GM23338 (cell line): Measurements from ENCODE around the gene VSTM2L. TPM values are rescaled to one million over a fixed set of nuclear protein-coding genes. Genes with fewer than 3 reads are reported as not detected.
A peak's percentile ranks its signal among the peaks of the same experiment; 100 is the strongest.

Experiments
- ATAC-seq: fragments of 200-7000 bp; cut with Tn5 transposase; 3 replicates; pipeline ENCODE4 v1.9.1; 2020
- DNase-seq: peaks from one replicate; pipeline ENCODE4 v3.0.0-alpha.2; 2015; ENCODE audit warnings: low spot score
- H2AFZ ChIP-seq: fragments of 200-600 bp; sonication (generic); 2 replicates; pipeline ENCODE4 v1.8.0; 2016; ENCODE audit warnings: antibody characterized with exemption, mild to moderate bottlenecking, moderate library complexity
- H3F3A ChIP-seq: fragments of 200-600 bp; sonication (generic); replicated peaks from 2 replicates; pipeline ENCODE4 v1.8.0; 2017; ENCODE audit warnings: antibody characterized with exemption, mixed run types, low read depth
- H3K27ac ChIP-seq: fragments of 200-600 bp; sonication (generic); 2 replicates; pipeline ENCODE4 v1.6.1; 2016; ENCODE audit warnings: low read depth
- H3K27me3 ChIP-seq: fragments of 200-600 bp; sonication (generic); 2 replicates; pipeline ENCODE4 v1.8.0; 2016; ENCODE audit warnings: mild to moderate bottlenecking, mixed run types, moderate library complexity; ENCODE audit not compliant: insufficient read depth
- H3K36me3 ChIP-seq: fragments of 200-600 bp; sonication (generic); 2 replicates; pipeline ENCODE4 v1.8.0; 2016; ENCODE audit warnings: mild to moderate bottlenecking; ENCODE audit not compliant: insufficient read depth
- H3K4me1 ChIP-seq: fragments of 200-600 bp; sonication (generic); 2 replicates; pipeline ENCODE4 v1.8.0; 2016; ENCODE audit warnings: mild to moderate bottlenecking, moderate library complexity; ENCODE audit not compliant: insufficient read depth
- H3K4me2 ChIP-seq: fragments of 200-600 bp; sonication (generic); 2 replicates; pipeline ENCODE4 v1.7.1; 2017; ENCODE audit warnings: mixed run types
- H3K4me3 ChIP-seq: fragments of 200-600 bp; sonication (generic); 2 replicates; pipeline ENCODE4 v1.6.1; 2016; ENCODE audit warnings: mixed run types
- H3K79me2 ChIP-seq: fragments of 200-600 bp; sonication (generic); replicated peaks from 2 replicates; pipeline ENCODE4 v1.8.0; 2017; ENCODE audit warnings: mild to moderate bottlenecking; ENCODE audit not compliant: insufficient read depth
- H3K9me2 ChIP-seq: fragments of 200-600 bp; sonication (generic); 2 replicates; pipeline ENCODE4 v1.8.0; 2017; ENCODE audit not compliant: insufficient read depth
- H4K20me1 ChIP-seq: fragments of 200-600 bp; sonication (generic); replicated peaks from 2 replicates; pipeline ENCODE4 v1.8.0; 2017; ENCODE audit warnings: mild to moderate bottlenecking; ENCODE audit not compliant: insufficient read depth
- H3K27ac Mint-ChIP-seq: 2 replicates; pipeline ENCODE4 v1.8.0; 2020; ENCODE audit warnings: inconsistent platforms, mild to moderate bottlenecking, moderate library complexity, mixed read lengths
- H3K27me3 Mint-ChIP-seq: 3 replicates; pipeline ENCODE4 v1.8.0; 2022; ENCODE audit warnings: low read depth, mild to moderate bottlenecking, moderate library complexity, mixed read lengths, inconsistent platforms; ENCODE audit not compliant: insufficient read depth, poor library complexity
- H3K36me3 Mint-ChIP-seq: 3 replicates; pipeline ENCODE4 v1.8.0; 2021; ENCODE audit warnings: low read depth, mild to moderate bottlenecking, inconsistent platforms, moderate library complexity, mixed read lengths
- H3K4me1 Mint-ChIP-seq: 3 replicates; pipeline ENCODE4 v1.8.0; 2020; ENCODE audit warnings: mild to moderate bottlenecking, inconsistent platforms, mixed read lengths
- H3K4me3 Mint-ChIP-seq: 3 replicates; pipeline ENCODE4 v1.8.0; 2021; ENCODE audit warnings: moderate library complexity, mild to moderate bottlenecking, inconsistent platforms, mixed read lengths
- H3K9me3 Mint-ChIP-seq: 3 replicates; pipeline ENCODE4 v1.8.0; 2020; ENCODE audit warnings: moderate library complexity, mild to moderate bottlenecking, inconsistent platforms, mixed read lengths
- CREB1 ChIP-seq: fragments of 250-450 bp; sonication (Bioruptor Pico); IDR thresholded peaks from 2 replicates; pipeline ENCODE4 v1.5.0; 2020; ENCODE audit warnings: low read depth, mild to moderate bottlenecking, moderate library complexity
- CTCF ChIP-seq, 2 experiments: fragments of 200-600 bp in 1 of 2; sonication (generic) in 1 of 2; conservative IDR thresholded peaks; 2 replicates each; pipeline versions ENCODE4 v1.5.1 to v1.6.1; 2016 to 2017; ENCODE audit warnings: antibody characterized with exemption in 2 of 2, low read depth in 2 of 2, mild to moderate bottlenecking in 2 of 2, moderate library complexity in 1 of 2
- ETS1 ChIP-seq: IDR thresholded peaks from 2 replicates; pipeline ENCODE4 v1.6.1; 2016; ENCODE audit warnings: antibody characterized with exemption
- EZH2 ChIP-seq: fragments of 200-600 bp; sonication (generic); IDR thresholded peaks from one replicate; pipeline ENCODE4 v1.8.0; 2017; ENCODE audit warnings: antibody characterized with exemption, mild to moderate bottlenecking, low read depth; ENCODE audit not compliant: unreplicated experiment
- JUNB ChIP-seq: IDR thresholded peaks from one replicate; pipeline ENCODE4 v1.6.1; 2016; ENCODE audit warnings: antibody characterized with exemption; ENCODE audit not compliant: unreplicated experiment
- NANOG ChIP-seq: IDR thresholded peaks from 2 replicates; pipeline ENCODE4 v1.6.1; 2016; ENCODE audit warnings: antibody characterized with exemption, borderline replicate concordance
- ZNF114 ChIP-seq: fragments of 250-450 bp; sonication (Bioruptor Pico); IDR thresholded peaks from 2 replicates; pipeline ENCODE4 v1.5.0; 2020; ENCODE audit warnings: mild to moderate bottlenecking, moderate library complexity
- ZNF331 ChIP-seq: fragments of 250-450 bp; sonication (Bioruptor Pico); IDR thresholded peaks from 2 replicates; pipeline ENCODE4 v1.5.0; 2020; ENCODE audit warnings: low read depth, mild to moderate bottlenecking, moderate library complexity
- polyA plus RNA-seq: library from polyadenylated mRNA; unstranded; fragments of >200 nt; fragmentation: Nextera tagmentation; extraction: Ambion mirVana; gene quantifications from 2 replicates; pipeline ENCODE4 v1.2.1, GENCODE V29; 2016
- total RNA-seq: library from RNA; depleted of rRNA; stranded (reverse); fragments of >200 nt; shearing (Covaris generic); gene quantifications from 2 replicates; pipeline ENCODE4 v1.2.3, GENCODE V29; 2014

VSTM2L gene
- total and polyA plus RNA-seq, 2 experiments from 2014 or later = 0.60 to 1.9 TPM

- no peak for TF ChIP-seq CTCF (conservative IDR thresholded peaks at IDR 0.05; ENCODE audit: low read depth in 2 of 2)
Measured at GRCh38 chr20:37894454-37894853, 8.5 kb upstream of the VSTM2L start (continued).

GRCh38 chr20:37895166-37895565 is 7.8 kb upstream of the VSTM2L start:
- no peaks in the 10 kb centered on the region for H3K9me3 Mint-ChIP-seq
- H3K27me3 Mint-ChIP-seq = peaks cover 5% of the 10 kb centered on the region
- DNase-seq (no peak), ATAC-seq (no peak)
- H3K4me1 ChIP-seq = no peaks in the 10 kb centered on the region
- H3K4me3 ChIP-seq = no peak overlapping the region
- no peaks in the 10 kb centered on the region; the same call in 2 of the 3 replicates for H3K36me3 Mint-ChIP-seq
- H3K4me3 Mint-ChIP-seq = no peak overlapping the region
- H3K27ac ChIP-seq = no peak overlapping the region
- no peak overlapping the region for H2AFZ ChIP-seq
- no peak overlapping the region for H3K4me2 ChIP-seq
- H3K27ac Mint-ChIP-seq = no peak overlapping the region
- H3K4me1 Mint-ChIP-seq = peaks cover 6% of the 10 kb centered on the region
- no peaks in the 10 kb centered on the region for H3K79me2 ChIP-seq
- H3K9me2 ChIP-seq = no peaks in the 10 kb centered on the region
- H3K36me3 ChIP-seq = no peaks in the 10 kb centered on the region
- H3K27me3 ChIP-seq = no peaks in the 10 kb centered on the region
- no peaks in the 10 kb centered on the region for H3F3A ChIP-seq
- no peaks in the 10 kb centered on the region for H4K20me1 ChIP-seq
- no peak for TF ChIP-seq ZNF331 (CRISPR knock-in tag)
- TF ChIP-seq ETS1 = no peak
- TF ChIP-seq EZH2 = no peak
- TF ChIP-seq CREB1 (CRISPR knock-in tag) = no peak
- TF ChIP-seq ZNF114 (CRISPR knock-in tag) = no peak

GRCh38 chr20:37896932-37897548 is 5.9 kb upstream of the VSTM2L start:
- Histone ChIP-seq H3F3A (no peaks in the 10 kb centered on the region), H3K79me2 (no peaks in the 10 kb centered on the region), H4K20me1 (no peaks in the 10 kb centered on the region; the same call in 1 of the 2 replicates), H3K4me1 (no peaks in the 10 kb centered on the region), H2AFZ (peak overlapping the region; percentile 80; the same call in 1 of the 2 replicates), H3K27me3 (0 out of 2 replicates have a peak, but pooled peaks cover 3% of the 10 kb centered on the region), H3K4me3 (no peak overlapping the region), H3K9me2 (no peaks in the 10 kb centered on the region), H3K36me3 (no peaks in the 10 kb centered on the region), H3K27ac (no peak overlapping the region), H3K4me2 (no peak overlapping the region)
- H3K4me3 Mint-ChIP-seq = no peak overlapping the region
- TF ChIP-seq NANOG = no peak
- TF ChIP-seq ZNF114 (CRISPR knock-in tag) = no peak
- peak; percentile 55 to 82 for TF ChIP-seq CTCF (conservative IDR thresholded peaks at IDR 0.05; ENCODE audit: low read depth in 2 of 2)
- TF ChIP-seq JUNB = no peak
- no peaks in the 10 kb centered on the region for H3K9me3 Mint-ChIP-seq
- ATAC-seq = peak; percentile 73
- H3K36me3 Mint-ChIP-seq = no peaks in the 10 kb centered on the region
- DNase-seq = peak; percentile 75
- H3K4me1 Mint-ChIP-seq = peaks cover 13% of the 10 kb centered on the region
- H3K27me3 Mint-ChIP-seq = peaks cover 14% of the 10 kb centered on the region
- no peak overlapping the region for H3K27ac Mint-ChIP-seq
